ENCODE data around the gene AADACL2.
"Not testable (repeated sequence)": the region's sequence is repeated elsewhere in the genome, so short reads cannot be mapped to it uniquely, and the experiment has no call there.

The AADACL2 gene

DNA sequence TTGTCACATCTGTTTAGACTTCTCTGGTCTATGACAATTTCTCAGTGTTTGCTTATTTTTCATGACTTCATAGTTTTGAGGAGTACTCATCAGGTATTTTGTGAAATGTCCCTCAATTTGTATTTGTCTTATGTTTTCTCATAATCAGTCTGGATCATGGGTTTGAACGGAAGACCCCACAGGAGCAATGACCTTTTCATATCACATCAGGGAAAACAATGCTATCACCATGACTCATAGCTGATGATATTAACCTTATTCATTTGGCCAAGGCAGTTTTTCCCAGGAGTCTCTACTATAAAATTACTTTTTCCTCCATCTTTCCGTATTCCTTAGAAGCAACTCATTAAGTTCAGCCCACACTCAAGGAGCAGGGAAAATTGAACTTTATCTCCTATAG is 32.7 kb downstream of the AADACL2 start:
- DNase-seq, result peak; percentile 2

DNA sequence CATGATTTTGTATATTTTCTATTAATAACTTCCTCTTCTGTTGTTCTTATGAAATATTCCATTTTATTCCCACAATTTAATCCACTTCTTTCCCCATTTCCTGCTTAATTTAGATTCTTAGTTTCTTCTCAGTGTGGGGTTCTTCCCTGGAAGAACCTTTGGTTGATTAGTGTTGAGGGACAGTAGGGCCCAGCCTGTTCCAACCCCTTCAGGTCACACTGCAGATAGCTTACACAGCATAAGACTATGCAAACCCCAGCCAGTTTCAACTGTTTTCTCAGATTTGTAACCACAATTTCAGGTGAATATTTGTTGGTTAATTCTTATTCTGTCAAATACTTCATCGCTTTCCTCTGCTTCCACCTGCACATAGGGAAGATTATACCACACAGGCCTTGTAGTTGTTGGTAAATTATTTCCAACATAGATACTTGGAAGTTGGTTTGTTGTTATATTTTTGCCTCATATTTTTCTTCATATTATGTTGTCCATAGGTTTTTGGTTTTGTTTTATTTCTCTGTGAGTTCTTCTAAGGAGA is 34.7 kb downstream of the AADACL2 start:
- no peak for DNase-seq

DNA sequence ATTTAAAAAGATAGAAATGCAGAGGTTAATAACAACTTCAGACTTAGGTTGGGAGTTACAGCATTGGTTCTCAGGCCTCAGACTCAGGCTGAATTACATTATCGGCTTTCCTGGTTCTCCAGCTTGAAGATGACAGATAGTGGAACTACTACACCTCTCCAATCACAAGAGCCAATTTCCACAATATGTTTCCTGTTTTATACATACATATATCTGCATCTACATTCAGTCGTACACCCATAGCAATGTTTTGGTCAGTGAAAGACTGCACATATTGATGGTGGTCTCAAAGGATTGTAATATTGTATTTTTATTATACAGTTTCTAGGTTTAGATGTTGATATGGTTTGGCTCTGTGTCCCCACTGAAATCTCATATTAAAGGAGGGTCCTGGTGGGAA is 35.4 kb downstream of the AADACL2 start:
- DNase-seq, result no peak

DNA sequence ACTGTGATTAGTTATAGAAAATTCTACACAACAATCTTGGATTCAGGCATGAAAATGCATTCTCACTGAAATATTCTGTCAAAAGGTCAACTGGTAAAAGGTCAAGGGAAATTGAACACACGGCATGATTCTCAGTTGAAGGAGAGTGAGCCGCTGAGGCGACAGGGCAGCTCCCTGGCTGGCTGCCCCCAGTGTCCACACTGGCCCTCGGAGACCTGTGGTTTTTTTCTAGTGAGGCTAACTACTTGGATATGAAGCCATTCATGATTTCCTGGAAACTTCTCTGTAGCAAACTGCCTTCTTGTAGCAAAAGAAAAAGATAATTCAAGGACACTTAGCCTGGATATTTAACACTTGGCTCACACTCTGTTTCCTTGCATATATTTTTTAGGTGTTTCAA is 37.2 kb downstream of the AADACL2 start:
- DNase-seq, result no peak

DNA sequence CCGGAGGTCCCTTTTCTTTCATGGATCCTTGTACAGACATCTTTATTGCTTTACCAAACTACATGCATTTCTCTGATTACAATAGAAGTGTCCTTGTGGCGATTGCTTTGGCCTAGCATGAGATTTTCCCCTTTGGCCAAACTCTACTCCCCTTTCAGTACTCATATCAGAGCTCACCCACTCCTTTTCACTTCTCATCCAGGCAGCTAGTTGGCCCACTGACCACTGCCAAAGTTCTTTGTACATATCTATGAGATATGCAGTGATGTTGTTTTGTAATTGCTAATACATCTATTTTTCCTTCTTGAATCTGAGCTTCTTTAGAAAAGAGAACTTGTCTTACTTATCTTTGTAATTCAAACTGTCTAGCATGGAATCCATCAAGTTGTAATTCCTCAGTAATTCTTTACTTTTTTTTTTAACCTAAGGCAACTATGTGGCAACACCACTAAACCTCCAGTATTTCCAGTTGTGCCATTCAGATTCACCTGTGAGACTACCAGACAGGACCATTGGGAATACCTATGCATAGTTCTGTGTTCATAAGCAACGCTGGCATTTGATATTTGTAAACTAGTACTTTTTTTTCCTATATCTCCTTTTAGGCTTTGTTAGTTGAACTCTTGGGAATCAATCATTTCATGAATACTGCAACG is 39.2 kb downstream of the AADACL2 start:
- no peak for DNase-seq

DNA sequence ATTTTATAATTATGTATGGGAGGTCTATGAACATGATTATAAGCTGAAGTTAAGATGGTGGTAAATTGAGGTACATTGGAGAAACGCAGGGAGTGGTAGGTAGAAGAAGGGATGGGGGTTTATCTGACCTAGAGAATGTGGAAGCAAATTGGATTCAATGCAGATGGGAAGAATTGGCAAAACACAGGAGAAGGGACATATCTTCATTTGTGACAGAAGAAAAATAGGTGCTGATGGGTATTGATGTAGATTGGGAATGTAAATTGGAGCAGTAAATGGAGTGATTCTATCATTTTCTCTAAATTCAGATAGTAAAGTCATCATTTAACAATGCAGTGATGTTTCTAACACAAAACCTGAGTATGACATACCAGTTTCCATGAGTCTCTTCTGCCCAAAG is 40.5 kb downstream of the AADACL2 start:
- DNase-seq, result no peak

DNA sequence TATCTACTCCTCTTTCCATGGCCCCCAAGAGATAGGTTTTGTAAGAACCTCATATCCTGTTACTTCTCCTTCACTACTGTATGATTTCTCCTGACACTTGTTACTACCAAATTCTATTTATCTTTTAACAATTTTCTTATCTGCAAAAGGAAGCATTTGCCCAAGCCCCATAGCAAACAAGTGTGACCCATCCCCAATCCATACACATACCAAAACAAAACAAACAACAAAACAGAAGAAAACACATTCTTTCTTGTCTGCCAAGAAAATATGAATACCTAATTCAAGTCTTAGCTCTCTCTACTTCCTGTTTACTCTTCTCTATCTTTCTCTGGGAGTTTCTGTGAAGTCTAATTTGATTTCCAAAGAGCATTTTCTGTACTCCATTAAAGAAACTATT is 41.2 kb downstream of the AADACL2 start:
- DNase-seq, result no peak

DNA sequence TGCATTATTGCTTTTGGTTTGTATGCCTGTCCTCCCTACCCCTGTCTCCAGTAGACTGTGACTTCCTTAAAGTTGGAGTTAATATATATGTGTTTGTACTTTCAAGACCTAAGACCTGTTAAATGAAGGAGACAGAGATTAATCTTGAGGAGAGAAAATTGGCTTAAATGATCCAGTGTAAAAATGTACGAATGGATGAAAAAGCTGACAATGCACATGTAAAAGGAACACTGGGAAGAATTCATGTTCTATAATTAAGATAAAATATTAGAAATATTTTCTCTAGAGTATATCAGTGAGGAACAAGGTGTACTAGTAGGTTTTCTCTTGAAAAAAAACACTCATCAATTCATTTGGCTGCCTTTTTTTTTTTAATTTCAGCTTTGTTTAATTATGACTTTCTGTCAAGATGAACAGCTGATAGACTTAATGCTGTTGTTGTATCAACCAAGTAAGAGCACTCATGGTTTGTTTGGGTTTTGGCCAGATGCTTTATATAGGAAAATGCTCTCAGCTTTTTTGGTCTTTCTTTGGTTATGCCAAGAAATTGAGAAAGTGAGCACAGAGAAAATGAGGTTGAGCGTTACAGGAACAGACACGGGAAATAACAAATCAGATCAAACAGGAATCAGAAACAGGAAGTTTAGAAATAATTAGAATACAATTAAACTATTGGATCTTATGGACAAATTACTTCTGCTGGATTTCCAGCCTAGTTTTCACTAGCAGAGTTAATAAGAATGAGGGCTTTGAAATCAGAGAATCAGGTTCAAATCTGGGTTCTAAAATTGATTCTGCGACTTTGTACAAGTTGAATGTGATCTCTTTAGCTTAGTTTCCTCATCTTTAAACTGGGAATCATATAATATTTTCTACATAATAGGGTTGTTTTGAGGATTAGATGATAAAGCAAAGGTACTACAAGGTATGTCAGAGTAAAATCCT is 41.9 kb downstream of the AADACL2 start:
- DNase-seq, result no peak

DNA sequence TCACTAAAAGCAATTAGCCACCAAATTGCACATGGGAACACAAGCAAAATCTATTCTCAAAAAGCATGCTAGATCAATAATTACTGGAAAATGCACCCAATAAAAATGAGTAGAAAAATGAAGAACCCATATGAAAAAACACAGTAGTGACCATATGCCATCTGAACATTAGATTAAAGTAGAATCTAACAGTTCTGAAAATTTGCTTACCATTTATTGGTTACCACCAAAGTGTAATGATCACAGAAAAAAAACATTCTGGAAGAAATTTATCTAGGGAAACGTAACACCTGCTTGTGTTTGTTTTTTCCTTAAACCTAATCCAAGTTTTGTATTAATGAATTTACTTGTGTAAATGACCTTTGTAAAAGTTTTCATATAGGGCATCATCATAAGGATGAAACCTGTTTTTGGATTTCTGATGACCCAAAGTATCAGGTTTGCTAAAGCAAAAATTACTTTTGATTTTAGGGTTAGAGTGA is 42.6 kb downstream of the AADACL2 start:
- no peak for DNase-seq

DNA sequence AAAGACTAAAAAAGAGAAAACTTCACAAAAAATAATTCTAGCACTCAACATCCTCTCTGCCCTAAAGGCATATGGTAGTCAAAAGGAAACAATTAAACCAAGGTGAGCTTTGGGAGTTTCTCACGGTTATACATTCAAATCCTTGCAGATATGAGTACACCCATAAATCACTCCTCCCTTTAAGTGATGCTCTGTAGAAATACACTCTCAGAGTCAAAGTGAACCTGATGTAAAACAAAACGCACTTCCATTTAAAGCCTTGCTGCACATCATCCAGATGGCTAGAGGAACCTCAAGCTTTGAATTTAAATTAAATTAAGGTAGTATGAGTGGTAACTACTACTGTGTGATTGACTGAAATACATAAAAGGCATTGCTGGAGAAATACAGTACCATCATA is 44.2 kb downstream of the AADACL2 start:
- no peak for DNase-seq

DNA sequence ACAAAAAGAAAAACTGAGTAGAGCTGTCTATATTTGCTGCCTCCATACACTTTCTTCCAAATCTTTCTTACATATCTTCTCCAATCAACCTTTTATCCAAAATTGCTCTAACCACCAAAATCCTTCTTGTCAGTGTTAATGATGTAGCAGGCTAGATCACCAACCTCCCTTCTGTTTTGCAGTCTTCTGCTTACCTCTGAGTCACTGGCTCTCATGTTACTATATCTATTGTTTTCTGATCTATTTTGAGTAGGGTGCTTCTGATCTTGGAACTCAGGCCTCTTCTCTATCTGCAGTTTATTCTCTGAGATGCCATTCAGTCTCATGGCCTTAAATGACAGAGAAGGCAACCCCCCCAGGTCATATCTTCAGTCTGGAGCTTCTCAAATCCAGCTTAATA is 53.9 kb downstream of the AADACL2 start:
- no peak for DNase-seq

DNA sequence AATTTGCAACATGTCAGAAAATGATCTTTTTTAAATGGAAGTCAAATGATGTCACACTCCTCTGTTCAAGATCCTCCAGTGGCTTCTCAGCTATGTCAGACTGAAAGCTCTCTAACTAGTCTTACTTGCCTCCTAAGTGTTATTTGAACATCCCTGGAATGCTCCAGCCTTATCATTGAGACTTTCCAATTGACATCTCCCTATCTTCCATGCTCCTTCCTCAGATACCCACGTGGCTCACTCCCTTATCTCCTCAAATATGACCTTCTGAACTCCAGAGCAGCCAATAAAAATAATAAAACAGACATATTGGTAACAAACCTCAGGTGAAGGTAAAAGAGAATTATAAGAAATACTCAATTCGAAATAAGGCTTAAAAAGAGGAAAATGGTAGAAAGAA is 54.7 kb downstream of the AADACL2 start:
- DNase-seq, result no peak

DNA sequence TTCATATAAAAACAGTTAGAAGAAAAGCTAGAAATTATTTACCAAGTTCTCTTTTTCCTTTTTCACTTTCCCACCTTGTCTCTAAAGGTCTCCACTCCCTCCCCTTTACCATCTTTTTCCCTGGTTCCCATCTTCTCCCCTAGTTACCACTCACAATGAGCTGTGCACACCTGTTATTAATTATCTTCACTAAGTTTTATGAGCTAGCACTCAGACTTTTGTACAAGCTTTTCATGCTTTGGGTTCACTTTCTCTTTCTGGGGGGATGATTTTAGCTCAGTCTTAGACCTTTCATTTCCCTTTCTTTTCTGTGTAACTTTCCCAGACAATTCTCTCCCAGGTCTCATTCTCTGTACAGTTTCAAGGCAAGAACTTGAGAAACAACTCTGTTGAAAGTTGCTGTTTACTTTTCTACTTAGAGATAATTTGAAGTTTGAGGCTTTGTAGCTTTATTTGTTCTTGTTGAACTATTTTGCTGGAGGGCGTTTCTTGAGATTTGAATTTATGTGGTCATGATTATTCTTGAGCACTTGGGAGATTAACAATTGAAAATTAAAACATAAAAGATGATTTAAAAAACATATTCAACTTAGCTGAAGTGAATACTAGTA is 56.2 kb downstream of the AADACL2 start:
- peak; percentile 55 for DNase-seq

DNA sequence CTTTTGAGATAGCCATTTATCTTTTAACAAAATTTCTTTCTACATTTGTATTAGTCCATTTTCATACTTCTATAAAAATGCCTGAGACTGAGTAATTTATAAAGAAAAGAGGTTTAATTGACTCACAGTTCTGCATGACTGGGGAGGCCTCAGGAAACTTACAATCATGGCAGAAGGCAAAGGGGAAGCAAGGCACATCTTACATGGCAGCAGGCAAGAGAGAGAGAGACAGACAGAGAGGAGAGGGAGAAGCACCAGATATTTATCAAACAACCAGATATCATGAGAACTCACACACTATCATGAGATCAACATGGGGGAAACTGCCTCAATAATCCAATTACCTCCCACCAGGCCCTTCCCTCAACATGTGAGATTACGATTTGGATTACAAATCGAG is 57.0 kb downstream of the AADACL2 start:
- DNase-seq, result not testable (repeated sequence)

DNA sequence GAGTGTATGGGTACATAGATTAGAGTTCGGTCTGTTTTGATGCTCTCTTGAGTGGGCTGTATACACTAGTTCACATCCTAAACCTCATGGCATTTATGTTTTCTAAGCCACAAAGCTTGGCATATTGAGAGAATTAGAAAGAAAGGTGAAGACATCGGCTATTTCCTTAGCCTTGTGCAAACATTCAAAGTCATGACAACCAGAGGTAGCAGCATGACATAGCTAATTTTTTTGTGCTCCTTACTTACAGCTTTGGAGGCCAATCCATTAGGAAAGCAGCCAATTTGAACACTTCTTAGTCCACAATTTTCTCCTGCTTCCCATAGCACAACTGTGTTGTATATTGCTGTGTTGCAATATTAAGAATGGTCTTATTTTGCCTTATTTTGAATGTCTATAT is 58.7 kb downstream of the AADACL2 start:
- DNase-seq, result no peak

DNA sequence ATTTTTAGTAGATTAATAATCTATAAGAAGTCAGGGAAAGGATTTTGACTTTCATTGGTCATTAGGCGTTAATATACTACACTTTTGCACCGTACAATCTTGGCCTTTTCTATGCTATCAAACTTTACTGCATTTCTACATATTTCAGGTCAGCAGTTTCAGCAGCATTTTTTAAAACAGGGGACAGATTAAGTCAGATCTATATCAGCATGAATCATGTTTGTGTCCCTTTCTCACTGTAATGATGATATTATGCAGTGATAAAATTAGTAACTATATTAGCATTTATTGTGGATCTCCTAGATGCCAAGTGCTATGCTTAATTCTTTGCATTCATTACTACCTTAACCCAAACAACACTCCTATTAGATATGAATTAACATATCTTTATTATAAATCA is 59.9 kb downstream of the AADACL2 start:
- no peak for DNase-seq

DNA sequence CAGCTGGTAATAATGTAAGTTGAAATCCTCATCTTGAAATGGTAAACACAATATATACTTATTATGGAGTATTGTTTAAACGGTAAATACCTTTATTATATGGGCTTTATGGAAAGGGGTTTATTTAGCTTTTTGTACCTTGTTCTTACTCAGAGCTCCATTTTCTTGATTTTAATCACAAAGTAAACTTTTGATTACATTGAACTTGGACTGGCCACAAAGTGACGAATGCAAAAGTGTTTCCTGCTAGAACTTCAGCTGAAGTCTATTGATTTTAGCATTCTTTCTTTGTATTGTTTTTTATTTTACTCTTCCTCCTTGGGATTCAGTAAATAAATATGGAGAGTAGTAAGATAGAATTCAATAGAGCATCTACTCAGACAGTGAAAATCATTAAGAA is 60.4 kb downstream of the AADACL2 start:
- DNase-seq, result no peak

DNA sequence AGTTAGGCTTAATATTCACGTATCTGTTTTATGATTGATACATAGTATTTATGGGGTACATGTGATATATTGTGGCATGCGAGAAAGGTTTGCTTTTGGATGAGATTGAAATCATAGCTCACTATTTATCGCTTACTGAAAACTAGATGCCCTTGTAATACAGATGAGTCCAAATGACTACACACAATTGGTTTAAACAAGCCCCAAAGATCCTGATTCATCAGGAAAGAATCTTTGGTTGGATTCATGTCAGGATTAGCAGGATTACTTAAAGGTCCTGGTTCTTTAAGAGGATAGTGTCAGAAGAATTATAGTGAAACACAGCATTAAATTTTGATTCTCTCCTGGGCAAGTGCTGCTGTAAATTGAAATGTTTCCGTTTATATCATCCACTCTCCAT is 61.5 kb downstream of the AADACL2 start:
- DNase-seq, result peak; percentile 88

DNA sequence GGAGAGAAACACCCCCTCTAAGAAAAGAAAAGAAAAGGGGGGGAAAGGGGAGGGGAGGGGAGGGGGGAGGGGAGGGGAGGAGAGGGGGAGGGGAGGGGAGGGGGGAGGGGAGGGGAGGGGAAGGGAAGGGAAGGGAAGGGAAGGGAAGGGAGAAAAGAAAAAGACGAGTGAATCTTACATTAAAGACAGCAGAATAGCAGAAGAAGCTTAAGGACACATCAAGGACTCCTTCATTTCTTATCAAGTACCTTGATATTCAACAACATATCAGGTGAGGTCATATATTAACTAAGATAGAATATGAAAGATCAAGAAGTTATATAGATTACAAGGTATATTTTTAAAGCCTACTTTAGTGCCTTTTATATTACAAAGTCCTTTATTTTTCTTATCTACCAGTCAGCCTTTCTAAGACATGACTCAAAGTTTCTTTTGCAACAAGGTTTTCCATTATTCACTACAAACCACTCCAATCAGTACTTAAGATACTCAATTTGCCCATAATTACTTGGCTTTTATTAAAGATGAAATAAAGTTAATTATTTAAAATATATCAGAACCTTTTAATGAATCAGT is 62.5 kb downstream of the AADACL2 start:
- DNase-seq, result no peak

DNA sequence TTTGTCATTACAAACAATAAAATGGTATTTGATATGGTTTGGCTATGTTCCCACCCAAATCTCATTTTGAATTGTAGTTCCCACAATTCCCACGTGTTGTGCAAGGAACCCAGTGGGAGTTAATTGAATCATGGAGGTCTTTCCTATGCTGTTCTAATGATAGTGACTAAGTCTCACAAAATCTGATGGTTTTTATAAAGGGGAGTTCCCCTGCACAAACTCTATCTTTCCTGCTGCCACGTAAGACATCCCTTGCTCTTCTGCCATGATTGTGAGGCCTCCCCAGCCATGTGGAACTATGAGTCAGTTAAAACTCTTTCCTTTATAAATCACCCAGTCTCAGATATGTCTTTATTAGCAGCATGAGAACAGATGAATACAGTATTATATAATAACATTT is 64.7 kb downstream of the AADACL2 start:
- peak; percentile 63 for DNase-seq

DNA sequence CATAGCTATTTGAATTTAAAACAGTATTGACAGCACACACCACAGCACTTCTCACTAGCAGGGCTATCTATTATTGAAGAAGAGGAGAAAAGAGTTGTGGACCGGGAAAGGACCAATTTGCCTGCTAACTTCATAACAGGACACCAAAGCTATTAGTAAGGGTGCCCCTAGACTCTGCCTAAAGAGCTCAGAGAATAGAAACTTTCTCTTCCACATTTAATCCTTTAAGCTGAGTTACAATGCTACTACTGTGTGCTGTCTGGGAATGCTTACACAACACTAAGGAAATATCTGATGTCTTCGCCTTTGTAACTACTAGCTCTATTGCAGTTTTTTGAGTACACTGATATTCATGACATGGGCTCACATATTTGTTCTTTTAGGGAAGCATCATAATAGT is 66.7 kb downstream of the AADACL2 start:
- DNase-seq, result no peak

DNA sequence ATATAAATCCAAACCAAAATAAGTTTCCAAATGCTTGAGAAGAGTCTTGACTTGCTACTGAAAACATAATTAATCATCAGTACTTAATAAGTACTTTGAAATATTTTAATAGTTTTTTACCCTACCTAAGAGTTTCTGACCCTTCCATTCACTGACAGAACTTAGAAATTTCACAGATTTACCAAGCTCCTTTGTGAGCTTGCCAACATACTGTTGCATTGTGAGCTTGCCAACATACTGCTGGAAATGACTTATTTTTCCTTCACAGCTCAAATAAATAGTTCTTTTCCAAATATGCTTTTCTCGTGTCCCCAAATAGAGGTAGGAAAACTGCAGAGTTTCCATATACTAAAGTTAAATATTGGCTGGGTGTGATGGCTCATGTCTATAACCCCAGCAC is 70.5 kb downstream of the AADACL2 start:
- DNase-seq, result no peak

DNA sequence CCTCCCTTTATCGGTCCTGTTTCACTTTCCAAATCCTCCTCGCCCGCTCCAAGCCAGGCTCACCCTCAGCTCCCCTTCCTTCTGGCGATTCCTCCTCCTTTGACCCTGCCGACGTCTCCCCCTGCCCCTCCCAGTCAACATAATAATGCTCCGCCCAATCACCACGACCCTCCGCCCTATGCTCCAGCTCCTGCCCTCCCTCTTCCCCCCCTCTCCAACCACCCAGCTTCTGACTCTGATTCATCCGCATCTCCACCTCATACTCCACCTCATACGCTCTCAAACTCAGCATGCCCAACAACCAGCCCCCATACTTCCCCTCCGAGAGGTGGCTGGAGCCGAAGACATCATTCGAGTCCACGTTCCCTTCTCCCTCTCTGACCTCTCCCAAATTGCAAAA is 73.1 kb downstream of the AADACL2 start:
- no peak for DNase-seq

All from fibroblast of skin of abdomen (primary cell).